DOHH2 (cell line): ENCODE results near the gene ARHGAP6.

Experiments
- EZH2phosphoT487 ChIP-seq: fragments of 200-600 bp; sonication (generic); IDR thresholded peaks from 2 replicates; pipeline ENCODE4 v1.6.1; 2017; ENCODE audit warnings: borderline replicate concordance, mild to moderate bottlenecking, antibody characterized with exemption, low read length, moderate library complexity, mixed read lengths
- TF ChIP-seq, protein P1 (sequence below): fragments of 200-600 bp; sonication (generic); IDR thresholded peaks from one replicate; pipeline ENCODE4 v1.5.1; 2014; ENCODE audit warnings: antibody characterized with exemption, mild to moderate bottlenecking, low read depth, low read length; ENCODE audit not compliant: poor library complexity, severe bottlenecking

DNA sequence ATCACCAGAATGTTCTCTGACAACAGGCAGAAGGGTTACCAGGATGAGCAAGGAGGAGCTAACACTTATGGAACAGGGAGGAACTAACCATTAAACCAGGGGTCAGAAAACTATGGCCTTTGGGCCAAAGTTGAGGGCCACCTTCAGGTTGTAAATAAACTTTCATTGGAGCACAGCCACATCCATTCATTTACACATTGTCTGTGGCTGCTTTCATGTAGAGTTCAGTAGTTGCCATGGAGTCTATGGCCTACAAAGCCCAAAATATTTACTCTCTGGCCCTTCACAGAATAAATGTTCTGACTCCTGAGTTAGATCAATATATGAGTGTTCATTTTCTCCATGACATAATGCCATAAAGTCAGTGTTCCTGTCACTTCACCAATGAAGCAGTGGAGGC lies 567.8 kb downstream of the ARHGAP6 start:
- TF ChIP-seq, protein P1, sequence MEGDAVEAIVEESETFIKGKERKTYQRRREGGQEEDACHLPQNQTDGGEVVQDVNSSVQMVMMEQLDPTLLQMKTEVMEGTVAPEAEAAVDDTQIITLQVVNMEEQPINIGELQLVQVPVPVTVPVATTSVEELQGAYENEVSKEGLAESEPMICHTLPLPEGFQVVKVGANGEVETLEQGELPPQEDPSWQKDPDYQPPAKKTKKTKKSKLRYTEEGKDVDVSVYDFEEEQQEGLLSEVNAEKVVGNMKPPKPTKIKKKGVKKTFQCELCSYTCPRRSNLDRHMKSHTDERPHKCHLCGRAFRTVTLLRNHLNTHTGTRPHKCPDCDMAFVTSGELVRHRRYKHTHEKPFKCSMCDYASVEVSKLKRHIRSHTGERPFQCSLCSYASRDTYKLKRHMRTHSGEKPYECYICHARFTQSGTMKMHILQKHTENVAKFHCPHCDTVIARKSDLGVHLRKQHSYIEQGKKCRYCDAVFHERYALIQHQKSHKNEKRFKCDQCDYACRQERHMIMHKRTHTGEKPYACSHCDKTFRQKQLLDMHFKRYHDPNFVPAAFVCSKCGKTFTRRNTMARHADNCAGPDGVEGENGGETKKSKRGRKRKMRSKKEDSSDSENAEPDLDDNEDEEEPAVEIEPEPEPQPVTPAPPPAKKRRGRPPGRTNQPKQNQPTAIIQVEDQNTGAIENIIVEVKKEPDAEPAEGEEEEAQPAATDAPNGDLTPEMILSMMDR = no peak
- no peak for TF ChIP-seq EZH2phosphoT487
